22Rv1 (cell line): ENCODE measurements around the gene ME3.

Experiments used
- H3K27ac ChIP-seq: fragments of 450-650 bp; 2 replicates; pipeline ENCODE4 v1.5.1; 2017
- ZFX ChIP-seq: fragments of 450-650 bp; IDR thresholded peaks from 2 replicates; pipeline ENCODE4 v1.6.1; 2017; ENCODE audit warnings: antibody characterized with exemption, borderline replicate concordance
- TF ChIP-seq, protein P1 (sequence below): fragments of 450-650 bp; IDR thresholded peaks from 2 replicates; pipeline ENCODE4 v1.5.1; 2017; ENCODE audit warnings: mild to moderate bottlenecking

The ME3 gene

DNA sequence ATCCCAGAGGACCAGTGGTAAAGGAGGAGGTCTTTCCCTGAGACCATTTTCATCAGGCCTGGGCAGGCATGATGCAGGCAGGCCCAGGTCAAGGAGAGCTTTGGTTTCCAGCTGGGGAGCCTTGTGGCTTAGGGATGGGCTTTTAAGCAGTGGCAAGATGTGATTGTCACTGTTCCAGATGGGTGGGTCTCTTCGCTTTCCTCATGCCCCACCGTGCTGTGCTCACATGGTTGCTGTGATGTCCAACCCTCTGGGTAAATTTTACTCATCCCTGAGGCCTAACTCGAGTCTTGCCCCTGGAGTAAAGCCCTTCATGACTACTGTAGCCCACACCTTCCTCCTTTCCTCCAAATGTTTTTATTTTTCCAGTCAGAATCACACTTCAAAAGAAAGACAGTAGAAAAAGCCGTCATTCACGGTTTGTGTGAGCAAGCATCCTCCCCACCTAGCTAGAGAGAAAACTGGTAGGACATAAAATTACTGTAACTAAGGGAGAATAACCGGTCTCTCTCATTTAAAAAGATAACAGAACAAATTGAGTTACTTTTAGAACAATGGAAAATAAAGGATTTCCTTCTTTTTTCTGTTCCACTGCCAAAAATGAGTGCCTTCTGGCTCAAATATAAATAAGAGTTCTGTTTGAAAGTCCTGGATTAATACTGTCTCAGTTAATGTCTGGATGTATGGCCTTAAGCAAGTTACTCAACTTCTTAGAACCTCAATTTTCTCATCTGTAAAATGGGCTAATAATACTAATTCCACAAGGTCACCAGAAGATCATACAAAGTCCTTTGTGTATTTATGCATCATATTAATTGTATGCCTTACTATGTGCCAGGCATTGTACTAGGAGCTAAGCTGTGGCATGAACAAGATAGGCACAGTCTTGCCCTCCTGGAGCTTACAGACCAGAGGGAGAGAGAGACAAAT is 84.9 kb downstream of the ME3 start:
- H3K27ac ChIP-seq = no peak overlapping the region
- TF ChIP-seq, protein P1, sequence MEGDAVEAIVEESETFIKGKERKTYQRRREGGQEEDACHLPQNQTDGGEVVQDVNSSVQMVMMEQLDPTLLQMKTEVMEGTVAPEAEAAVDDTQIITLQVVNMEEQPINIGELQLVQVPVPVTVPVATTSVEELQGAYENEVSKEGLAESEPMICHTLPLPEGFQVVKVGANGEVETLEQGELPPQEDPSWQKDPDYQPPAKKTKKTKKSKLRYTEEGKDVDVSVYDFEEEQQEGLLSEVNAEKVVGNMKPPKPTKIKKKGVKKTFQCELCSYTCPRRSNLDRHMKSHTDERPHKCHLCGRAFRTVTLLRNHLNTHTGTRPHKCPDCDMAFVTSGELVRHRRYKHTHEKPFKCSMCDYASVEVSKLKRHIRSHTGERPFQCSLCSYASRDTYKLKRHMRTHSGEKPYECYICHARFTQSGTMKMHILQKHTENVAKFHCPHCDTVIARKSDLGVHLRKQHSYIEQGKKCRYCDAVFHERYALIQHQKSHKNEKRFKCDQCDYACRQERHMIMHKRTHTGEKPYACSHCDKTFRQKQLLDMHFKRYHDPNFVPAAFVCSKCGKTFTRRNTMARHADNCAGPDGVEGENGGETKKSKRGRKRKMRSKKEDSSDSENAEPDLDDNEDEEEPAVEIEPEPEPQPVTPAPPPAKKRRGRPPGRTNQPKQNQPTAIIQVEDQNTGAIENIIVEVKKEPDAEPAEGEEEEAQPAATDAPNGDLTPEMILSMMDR = no peak

DNA sequence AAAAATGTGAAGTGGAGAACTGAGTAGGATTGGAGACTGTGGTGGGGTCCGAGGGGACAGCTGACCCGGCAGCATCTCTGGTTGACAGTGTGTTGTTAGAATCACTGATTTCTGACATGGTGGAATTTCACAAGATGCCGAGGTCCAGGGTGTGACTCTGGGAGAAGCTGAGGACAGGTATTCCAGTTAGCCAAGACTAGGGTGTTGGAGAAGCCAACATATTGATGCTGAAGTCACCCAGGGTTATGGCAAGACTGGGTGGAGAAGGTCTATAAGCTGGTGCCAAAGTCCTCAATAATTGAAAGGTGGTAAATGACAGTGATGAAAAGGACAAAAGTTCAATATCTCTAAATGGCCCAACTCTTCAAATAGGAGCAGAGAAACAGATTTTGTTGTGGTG is 86.1 kb downstream of the ME3 start:
- no peak overlapping the region for H3K27ac ChIP-seq
- TF ChIP-seq ZFX = no peak
- TF ChIP-seq, protein P1 = no peak

DNA sequence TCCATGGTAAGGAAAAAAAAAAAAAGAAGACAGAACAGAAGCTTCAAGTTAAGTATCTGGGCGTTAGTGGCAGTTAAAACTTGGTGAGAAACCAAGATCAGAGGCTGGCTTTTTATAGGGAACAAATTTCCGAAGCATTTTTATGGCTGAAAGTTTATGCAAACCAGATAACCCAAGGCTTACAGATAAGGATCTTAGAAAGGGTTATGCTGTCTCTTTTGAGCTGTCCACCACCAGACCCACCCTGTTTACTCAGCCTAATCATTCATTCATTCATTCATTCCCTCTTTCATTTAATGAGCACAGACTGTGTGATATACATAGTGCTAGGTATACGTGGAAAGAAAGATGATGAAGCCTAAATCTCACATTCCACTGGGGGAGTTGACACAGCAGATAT is 89.5 kb downstream of the ME3 start:
- no peak overlapping the region for H3K27ac ChIP-seq
- TF ChIP-seq ZFX = no peak
- TF ChIP-seq, protein P1 = no peak

DNA sequence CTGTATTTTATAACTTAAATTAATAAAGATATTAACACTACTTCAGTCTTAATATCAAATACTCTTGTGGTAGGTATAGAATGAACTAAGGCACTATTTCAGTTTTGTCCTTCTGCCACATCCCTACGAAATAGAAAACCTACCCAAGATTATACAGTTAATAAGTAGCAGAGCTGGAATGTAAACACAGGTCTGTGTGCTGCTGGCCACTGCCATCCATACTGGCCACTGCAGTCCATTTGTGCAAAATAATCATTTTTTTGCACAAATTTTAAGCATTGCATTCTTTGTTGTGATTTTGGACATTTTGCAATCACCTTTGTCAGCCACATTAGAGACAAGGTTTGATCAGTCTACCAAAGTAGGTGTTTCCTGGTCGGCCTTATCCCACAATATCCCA is 91.9 kb downstream of the ME3 start:
- no peak overlapping the region for H3K27ac ChIP-seq
- TF ChIP-seq, protein P1 = no peak
- TF ChIP-seq ZFX = no peak

DNA sequence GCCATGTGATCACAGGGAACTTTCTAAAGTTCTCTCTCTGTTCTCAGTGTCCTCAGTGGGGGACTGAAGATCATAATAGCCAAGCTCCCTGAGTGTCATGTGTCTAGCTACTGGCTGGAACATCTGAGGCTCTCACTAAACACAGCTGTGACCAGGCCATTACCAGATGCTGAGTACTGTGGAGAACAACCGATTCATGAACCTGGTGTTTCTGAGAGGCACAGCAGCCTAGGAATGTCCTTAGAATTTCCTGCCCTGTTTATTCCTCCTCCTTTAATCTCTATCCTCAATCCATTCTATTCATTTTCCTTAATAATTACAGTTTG is 93.0 kb downstream of the ME3 start:
- TF ChIP-seq, protein P1 = no peak
- no peak for TF ChIP-seq ZFX
- no peak overlapping the region for H3K27ac ChIP-seq

DNA sequence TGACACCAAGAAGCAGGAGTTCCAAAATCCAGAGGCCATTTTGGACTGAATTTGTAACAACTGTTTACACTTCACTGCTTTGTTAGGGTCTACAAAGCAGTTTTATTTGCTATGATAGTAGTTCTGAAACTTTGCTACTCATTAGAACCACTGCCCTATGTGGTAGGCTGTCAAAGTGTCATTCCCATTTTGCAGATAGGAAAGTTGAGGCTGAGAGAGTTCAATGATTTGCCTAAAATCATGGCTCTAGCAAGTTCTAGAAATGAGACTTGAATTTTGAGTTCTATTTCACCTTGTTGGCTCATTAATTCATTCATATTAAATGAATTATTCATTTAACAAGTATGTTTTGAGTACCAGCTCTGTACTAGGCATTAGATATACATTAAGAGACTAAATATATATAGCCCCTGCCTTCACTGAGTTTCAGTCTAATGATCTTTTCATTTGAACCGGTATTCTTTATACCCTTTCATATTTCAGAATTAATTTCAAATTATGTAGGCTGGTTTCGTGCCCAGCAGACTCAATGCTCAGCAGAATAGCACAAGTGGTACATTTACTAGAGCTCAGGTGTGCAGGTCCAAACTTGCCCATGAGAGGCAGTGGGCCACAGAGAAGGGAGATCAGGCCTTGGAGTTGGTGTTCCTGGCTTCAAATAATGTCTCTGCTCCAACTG is 93.5 kb downstream of the ME3 start:
- H3K27ac ChIP-seq = no peak overlapping the region

More for the DNA sequence above, 93.5 kb downstream of the ME3 start:
- TF ChIP-seq ZFX = no peak
- TF ChIP-seq, protein P1 = no peak
